Right kidney (tissue), 9 donors: Measurements from ENCODE around the gene NOS1AP.
"Not testable (repeated sequence)": the region's sequence is repeated elsewhere in the genome, so short reads cannot be mapped to it uniquely, and the experiment has no call there.

Experiments
- DNase-seq: peaks from one replicate; pipeline ENCODE4 v3.0.0-alpha.2; 2016
- long read RNA-seq, 8 donors: transcript quantifications; one replicate each; lab custom pipeline, GENCODE V29; 2026

The NOS1AP gene
- long read RNA-seq, donor 1, result 0 reads
- long read RNA-seq, donor 2, result 0 reads
- long read RNA-seq, donor 3, result 0 reads
- long read RNA-seq, donor 4, result 0 reads
- long read RNA-seq, donor 5, result 0 reads
- long read RNA-seq, donor 6, result 0 reads
- long read RNA-seq, donor 7, result 0 reads
- long read RNA-seq, donor 8, result 0 reads

DNA sequence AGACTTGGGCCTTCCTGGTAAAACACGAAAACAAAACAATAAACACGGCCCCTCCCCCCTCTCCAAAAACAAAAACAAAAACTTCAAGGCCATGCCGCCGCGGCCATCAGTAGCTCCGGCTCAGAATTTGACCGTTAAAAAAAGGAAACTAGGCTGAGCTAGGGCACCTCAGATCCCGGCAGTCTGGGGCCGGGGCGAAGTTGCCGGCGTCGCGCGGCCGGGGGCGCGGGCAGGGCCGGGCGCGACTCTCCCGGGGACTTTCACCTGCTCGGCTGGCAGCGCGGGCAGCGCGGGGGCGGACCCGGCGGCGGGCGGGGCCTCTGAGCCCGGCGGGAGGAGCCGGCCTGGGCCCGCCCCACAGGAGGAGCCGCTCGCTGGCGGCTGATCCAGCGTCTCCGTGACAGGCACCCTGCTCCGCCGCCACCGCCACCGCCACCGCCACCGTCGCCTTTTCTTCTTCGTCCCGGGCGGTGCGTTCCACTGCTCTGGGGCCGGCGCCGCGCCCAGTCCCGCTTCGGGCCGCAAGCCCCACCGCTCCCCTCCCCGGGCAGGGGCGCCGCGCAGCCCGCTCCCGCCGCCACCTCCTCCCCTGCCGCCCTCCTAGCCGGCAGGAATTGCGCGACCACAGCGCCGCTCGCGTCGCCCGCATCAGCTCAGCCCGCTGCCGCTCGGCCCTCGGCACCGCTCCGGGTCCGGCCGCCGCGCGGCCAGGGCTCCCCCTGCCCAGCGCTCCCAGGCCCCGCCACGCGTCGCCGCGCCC, at the start of gene NOS1AP:
Gene NOS1AP (plus strand): TSS at position 358 of the 760 bp plus-strand sequence. CDS start 487 bp downstream, outside the sequence.
- DNase-seq, result peak; percentile 87

DNA sequence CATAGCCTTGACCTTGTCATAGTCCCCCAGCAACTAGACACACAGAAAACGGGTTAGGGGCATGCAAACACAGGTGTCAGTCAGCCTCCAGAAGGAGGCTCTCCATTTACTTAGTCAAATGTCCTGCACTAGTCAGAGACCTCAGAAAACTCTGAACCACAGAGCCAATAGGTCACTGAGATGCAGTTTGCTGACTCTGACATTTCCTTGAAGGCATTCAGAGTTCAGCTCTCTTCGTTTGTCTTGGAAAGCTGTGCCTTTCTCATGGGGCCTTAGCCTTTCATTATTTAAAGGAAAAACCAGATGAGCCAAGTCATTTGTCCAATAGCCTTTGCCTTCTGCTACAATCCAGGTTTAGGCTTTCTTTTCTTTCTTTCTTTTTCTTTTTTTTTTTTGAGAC, 49.3 kb upstream of the NOS1AP start:
- DNase-seq, result no peak

DNA sequence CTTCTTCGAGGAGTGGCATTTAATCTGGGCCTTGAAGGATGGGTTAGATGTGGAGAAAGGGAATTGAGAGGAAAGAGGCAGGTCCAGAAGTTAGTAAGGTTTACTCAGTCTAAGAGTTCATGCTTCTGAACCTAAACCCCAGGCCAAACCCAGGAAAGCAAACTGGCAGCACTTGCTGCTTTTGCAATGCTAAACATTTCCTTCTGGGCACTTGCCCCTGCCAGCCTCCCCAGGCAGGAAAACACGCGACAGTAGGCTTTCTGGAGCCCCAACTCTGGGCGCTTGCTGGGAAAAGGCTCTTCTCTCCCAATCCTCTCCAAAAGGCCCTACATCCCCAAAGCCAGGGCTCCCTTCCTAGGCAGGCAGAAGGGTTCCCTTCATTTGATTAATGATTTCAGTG, 48.4 kb upstream of the NOS1AP start:
- DNase-seq, result peak; percentile 26

DNA sequence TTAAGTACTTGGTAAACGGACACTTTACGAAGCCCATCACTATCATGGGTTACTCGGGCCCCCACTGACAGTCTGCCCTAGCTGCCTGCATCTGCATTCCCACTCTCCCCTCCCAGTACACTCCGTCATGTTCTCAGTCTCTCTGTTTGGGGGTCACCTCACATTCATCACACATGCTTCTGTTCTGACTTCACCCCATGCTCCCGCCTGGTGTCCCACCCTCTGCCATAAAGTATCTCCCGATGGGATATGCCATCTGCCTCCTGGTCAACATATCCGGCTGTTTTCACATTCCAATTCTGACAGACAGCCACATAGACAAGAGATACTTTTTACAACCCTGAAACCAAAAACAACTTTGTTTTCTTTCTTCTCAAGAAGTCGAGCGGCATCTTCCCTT, 46.9 kb upstream of the NOS1AP start:
- DNase-seq, result no peak

DNA sequence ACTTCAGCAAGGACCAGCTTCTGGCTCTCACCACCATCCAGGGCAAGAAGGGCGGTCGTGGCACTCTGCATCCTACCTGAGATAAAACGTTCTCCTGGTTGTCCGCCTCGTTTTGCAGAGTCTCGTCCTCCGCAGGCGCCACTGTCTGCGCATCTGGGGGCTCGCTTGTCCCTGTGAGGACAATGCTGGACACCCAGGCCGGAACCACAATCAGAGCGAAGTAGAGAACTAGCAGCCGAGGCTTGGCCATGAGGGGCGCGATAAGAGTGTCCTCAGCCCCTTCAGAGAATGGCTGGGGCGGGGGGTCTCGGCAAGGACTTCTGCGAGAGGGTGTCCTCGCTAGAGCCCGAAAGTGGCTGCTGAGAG, 46.3 kb upstream of the NOS1AP start:
- no peak for DNase-seq

DNA sequence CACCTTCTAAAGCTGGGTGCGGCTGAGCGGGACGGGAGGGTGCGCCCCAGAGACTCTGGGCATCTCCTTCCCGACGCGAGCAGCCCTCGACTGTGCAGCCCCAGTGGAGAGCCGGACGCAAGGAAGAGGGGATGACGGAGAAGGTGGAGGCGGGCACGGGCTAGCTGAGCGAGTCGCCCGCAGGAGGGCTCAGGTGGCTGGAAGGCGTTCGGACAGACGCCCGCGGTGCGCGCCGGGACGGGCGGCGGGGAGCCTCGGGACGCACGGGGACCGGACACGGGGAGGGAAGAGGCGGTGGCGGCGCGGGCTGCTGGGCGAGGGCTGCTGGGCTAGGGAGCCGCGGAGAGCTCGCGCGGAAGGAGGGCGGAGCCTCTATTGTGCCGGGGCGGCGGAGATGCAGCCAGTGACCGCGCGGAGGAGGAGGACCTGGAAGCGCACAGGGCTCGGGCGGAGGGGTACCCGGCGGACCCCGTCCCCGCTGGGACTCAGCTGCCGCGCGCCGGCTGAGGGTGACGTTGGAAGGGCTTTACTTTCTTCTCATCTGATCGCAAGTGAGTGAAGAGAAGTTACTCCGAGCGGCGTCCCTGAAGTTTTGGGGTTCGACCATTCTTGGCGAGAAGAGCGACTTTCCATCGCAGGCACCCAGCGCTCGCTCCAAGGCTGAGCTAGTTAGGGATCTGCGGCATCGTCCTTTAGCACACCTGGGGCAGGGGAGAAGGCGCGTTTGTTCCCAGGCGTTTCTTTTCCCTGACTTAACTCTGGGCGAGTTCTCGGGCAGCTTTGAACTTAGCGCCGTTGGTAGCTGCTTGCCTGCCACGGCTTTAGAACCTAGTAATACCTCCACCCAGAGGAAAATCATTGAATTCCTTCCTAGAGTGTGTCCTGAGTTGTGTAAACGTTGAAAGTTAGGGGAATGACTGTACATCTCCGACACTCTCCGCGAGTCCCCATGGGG, 45.7 kb upstream of the NOS1AP start, which contains the start of gene OLFML2B:
Gene OLFML2B (minus strand): TSS at position 323 of the 955 bp plus-strand sequence. CDS start 439 bp downstream, outside the sequence.
- peak; percentile 88 for DNase-seq

DNA sequence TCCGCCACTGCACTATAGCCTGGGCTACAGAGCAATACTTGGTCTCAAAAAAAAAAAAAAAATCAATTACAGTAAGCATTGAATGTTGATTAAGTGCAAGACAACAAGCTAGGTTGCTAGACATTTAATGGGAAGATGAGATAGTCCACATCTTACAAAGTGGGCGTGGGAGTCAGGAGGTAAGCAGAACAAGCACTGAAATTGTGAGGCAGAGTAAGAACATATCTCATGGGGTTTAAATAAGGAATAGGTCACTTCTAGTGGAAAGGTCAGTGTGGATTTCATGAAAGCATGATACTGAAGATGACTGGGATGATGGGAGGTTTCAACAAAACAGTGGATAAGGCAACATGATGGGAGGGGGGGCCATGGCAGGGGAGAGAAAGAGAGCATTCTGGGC, 44.0 kb upstream of the NOS1AP start:
- no peak for DNase-seq

DNA sequence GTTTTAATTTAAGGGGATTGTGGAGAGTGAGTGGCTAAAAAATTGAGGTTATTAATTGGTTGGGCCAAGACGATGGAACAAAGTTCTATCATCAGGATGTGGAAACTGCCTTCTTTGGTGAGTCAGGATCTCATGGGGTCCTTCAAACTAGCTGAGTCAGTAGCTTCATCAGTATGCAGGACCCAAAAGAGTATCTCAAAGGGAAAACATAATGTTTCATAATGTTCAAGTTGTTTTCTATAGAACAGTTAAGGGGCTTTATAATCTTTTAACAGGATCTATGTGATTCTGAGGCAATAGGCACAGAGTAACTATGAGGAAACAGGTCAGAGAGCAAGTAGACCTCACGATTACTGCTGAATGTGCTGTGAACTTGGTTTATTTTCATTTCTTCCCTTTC, 42.6 kb upstream of the NOS1AP start:
- DNase-seq, result no peak

DNA sequence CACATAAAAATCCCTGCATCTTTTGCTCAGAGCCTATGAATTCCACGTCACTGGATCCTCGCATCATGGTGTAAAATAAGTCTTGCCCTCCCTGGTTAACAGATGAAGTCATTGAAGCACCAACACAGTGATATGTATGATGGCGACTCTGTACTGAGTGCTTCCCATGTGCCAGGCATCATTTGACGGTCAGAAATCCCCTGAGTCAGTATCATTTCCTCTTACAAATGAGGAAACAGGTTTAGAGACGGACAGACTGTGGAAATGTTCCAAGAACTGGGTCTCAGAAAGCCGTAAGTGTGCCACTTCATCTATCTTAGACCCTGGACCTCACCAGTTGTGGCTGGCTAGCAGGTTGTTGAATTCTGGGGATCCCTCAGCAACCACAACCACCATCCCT, 40.8 kb upstream of the NOS1AP start:
- DNase-seq, result no peak

DNA sequence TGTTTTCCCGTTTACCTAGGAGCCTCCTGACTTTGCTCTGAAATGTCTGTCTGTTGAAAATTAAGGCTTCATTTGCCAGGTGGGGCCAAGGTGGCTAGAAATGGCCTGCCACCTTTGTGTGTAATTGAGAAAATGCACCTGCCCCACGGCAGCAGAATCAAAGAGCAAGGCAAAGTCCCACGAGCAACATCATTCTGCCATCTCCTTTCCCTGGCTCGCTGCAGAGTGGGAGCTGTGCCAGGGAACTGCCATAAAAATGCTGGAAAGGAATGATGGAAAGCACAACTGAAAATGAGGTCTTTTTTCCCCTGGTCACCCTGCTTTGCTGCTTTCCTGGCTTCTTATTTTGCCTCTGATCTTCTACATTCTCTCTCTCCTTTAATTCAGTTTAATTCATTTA, 40.3 kb upstream of the NOS1AP start:
- DNase-seq, result no peak

DNA sequence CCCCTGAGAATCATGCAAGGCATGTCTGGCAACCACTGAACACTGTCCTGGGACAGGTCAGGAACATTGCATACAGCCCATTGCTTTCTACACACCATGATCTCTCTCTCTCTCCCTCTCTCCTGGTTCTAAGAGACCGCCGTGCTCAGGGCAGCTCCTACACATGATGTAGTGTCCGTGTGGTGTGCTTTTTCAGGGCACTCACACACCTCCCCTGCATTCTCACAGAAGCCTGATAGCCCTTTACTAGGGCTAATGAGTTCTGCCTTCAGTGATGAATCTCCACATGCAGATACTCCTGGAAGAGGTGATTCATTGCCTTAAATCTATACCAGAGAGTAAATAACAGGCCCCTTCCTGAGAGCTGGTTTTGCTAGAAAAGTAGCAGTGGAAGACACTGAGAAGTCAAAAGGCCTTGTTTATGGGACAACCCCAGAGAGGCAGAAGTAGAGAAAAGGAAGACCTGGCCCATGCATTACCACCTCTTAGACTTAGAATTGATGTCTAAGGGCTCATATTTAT, 38.7 kb upstream of the NOS1AP start:
- DNase-seq, result peak; percentile 38

DNA sequence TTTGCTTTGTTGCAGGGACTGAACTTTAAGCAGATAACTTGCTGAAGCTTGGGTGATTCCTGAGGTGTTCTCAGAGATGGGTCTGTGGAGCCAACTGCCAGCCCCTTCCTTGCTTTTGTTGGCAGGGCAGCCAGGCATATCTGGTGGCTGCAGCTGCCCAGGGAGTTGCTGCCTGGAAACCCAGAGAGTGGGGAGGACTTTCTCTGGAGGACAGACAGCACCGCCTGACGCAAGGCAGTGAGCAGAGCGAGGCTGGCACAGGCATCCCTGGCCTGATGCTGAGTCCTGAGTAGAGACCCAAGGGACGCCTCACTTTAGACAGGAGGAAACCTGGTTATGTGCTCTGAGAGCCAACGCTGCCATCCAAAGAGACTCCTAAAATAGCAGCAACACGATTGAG, 36.1 kb upstream of the NOS1AP start:
- DNase-seq, result no peak

DNA sequence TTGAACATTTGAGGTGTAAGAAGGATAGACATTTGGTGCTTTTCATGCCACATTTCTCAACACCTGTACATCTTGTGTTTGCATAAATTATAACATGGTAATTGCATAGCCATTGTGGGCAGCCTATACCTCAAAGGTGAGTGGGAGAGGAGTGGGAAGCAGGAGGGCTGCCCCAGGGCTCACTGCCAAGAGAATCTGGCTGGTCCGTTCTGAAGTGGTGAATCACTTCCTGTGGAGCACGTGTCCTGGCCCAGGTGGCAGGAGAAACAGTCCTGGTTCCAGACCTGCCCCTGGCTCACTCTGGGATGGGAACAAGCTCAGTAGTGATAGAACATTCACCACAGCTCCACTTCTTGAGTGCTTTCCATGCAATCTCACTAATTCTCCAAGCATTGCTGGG, 34.2 kb upstream of the NOS1AP start:
- DNase-seq, result no peak

DNA sequence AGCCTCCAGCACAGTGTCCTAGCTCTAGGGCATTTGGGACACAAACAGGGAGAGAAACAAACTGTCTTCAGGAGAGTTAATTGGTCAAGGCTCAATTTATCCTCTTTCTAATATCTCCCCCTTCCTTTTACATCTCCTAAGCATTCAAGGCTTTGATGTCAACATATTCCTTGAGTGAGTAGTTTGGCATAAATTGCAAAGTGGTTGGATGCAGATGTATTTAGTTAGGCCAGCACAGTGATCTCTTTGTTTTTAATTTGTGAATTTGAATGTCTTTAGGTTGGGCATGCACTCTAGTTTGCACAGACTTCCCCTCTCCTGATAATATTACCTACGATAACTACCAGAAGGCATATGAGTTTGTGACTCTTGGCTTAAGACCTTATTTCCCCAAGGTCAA, 33.3 kb upstream of the NOS1AP start:
- DNase-seq, result no peak

DNA sequence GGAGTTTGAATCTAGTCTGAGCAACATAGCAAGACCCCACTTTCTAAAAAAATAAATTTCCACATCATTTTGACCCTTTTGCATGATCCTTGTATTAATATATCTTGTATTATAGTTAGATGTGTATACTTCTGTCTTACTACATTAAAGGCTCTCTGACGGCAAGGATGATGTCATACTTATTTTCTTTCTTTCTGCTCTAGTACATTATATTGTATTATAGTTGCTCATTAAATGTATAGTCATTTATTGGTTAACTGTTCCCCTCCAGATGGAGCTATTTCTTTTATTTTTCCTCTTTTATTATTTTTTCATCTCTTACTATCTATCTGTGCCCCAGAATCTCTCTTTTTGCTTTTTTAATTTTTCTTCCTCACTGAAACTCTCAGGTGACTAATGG, 30.9 kb upstream of the NOS1AP start:
- DNase-seq, result no peak

DNA sequence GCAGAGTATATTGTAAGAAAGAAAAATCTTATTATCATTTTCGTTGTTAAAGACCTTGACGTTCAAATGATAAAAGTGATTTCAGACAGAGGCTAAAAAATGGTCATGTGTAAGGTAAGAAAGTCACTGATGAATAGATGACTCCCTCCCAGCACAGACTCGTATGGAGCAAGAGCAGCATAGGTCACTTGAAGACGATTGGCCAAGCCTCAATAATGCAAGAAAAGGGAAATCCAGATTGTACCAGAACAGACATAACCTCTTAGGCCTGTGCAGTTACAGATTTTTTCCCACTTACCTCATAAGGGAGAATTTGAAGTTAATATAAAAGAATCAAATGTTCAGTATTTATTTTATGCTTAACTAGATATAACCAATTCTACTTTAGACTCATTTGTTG, 29.5 kb upstream of the NOS1AP start:
- DNase-seq, result no peak

DNA sequence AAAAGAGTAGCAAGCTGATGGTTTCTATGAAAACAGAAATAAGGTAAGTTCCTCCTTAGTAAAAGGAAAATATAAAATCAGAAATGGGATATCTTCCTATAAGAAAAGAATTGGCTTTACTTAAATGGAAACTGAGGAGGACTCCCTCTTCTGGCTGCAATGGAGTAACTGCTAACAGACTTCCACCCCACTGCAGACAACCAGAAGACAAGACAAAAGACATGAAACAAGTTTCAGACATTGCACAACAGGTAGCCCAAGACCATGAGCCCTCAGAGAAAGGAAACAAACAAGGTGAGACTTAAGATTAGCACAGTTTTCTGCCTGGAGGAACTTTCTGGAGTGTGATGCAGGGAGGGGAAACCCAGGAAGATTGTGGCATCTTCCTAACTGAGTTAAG, 28.8 kb upstream of the NOS1AP start:
- no peak for DNase-seq

DNA sequence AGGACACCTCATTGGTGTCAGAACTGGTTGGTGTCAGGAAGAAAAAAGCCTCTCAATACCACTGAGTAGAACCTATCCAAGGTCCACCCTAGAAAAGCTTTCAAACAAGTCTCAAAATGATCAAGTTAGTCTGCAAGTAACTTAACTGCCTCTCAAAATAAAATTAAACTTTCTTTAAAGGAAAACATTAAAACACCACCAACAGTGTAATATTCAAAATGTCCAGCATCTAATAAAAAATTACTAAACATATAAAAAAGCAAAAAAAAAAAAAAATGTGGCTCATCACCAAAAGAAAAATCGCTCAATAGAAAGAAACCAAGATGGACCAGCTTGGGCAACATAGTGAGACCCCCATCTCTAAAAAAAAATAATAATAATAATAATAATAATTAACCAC, 27.1 kb upstream of the NOS1AP start:
- DNase-seq, result no peak

DNA sequence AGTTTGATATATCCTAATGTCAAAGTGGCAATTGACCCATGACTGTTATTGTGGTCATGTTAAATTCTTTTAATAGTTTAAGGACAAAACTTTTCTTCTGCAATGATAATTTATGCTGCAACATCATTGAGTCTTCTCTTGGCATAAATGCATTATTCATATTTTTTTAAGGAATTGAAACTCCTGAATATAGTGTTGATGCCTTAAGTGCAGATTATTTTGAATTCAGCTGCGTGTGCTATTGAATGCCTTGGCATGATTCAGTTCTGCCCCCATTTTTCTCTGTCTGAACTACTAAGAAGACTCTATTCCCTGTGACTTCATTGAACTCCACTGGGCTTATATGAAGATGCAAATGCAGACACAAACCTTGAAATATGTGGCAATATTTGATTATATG, 22.6 kb upstream of the NOS1AP start:
- no peak for DNase-seq

DNA sequence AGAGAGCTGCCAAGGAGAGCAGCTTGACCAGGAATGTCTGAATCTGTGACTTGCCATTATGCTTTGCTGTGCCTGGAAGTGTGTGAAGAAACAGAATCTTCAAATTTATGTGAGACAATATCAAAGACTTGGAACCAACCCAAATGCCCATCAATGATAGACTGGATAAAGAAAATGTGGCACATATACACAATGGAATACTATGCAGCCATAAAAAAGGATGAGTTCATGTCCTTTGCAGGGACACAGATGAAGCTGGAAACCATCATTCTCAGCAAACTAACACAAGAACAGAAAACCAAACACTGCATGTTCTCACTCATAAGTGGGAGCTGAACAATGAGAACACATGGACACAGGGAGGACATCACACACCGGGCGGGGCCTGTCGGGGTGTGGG, 15.5 kb upstream of the NOS1AP start:
- DNase-seq, result not testable (repeated sequence)

DNA sequence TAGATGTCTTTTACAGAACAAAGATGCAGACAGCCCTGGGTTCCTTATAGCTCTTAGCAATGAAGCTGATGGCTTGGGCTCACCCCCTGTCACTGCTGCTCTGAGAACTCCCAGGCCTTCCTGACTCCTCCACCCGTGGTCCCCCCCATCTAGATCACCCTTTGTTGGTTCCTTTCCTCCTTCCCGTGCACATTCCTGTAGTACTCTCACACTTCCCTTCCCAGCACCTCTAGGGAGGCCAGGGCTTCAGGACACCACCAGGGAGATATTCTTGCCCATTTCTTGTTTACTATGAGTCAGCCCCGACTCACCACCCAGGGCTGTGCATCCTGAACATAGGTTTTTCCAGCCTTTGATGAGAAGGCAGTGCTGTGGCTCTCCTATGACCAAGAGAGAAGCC, 14.4 kb upstream of the NOS1AP start:
- no peak for DNase-seq

DNA sequence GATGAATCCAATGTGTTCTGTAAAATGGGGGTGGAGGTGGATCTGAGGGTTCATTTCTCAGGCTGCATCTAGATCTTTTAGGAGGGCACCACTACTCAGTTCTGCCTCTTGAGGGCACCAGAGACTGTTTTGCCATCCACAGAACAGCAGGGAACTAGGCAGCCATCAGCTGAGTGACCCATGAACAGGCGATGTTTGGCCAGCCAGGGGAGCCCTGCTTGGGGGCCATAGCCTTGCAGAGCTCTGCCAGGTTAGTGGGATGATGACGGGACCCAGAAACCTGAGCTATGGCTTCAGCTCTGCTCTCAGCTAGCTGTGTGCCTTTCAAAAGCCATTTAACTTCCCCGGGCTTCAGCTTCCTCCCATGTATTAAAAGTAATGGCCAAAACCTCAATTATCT, 13.4 kb upstream of the NOS1AP start:
- peak; percentile 48 for DNase-seq

DNA sequence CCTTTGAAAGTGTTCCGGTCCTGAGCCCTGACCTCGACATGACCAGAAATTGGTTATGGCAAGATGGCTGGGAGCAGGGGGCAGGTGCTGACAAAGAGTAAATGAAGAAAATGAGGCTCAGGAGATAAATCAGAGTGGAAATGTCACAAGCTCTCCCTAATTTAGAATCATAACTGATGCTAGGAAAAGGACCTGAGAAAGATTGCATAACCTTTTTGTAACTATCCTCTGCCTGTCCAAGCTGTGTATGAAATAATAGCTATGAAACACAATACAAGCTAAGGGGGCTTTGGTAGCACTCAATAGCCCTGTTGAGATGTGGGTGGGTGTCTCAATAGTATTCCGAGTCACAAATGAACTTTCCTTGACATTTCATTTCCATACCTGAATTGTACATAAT, 12.9 kb upstream of the NOS1AP start:
- no peak for DNase-seq
